HT1080 (cell line): ENCODE measurements around the gene MECP2. TPM values are rescaled to one million over a fixed set of nuclear protein-coding genes. Genes with fewer than 3 reads are reported as not detected.

ENCODE experiments used
- small RNA-seq: library from RNA; depleted of rRNA; stranded (forward); fragments of <200 nt; gene quantifications from one replicate; pipeline ENCODE3, GENCODE V24; 2014
- total RNA-seq: library from RNA; depleted of rRNA; stranded (reverse); fragments of >200 nt; shearing (Covaris generic); gene quantifications from 2 replicates; pipeline ENCODE4 v1.2.3, GENCODE V29; 2014; rRNA removed

MECP2 gene
- total RNA-seq, 1 experiment from 2014 or later, result 32.0 TPM

Small RNA genes within 50 kb of the gene (small RNA-seq; reads per million reads assigned to genes)
- not detected for gene MIR3202-1

Other genes starting within 250 kb of the MECP2 start
- 2.0 and 3.0 TPM in 2 replicates for gene L1CAM, start 211.5 kb downstream of the MECP2 start, total RNA-seq
- not detected in 2 replicates for gene AVPR2, start 193.0 kb downstream of the MECP2 start, total RNA-seq
- 2.7 and 3.3 TPM in 2 replicates for gene ARHGAP4, start 171.5 kb downstream of the MECP2 start, total RNA-seq
- gene NAA10, start 162.7 kb downstream of the MECP2 start, total RNA-seq, result 182 and 213 TPM in 2 replicates
- 1.0 TPM in 1 of 2 replicates, not detected in the other for gene RENBP, start 153.1 kb downstream of the MECP2 start, total RNA-seq
- 38.9 and 60.0 TPM in 2 replicates for gene HCFC1, start 125.9 kb downstream of the MECP2 start, total RNA-seq
- 4.8 and 11.6 TPM in 2 replicates for gene TMEM187, start 125.0 kb downstream of the MECP2 start, total RNA-seq
- 200 and 232 TPM in 2 replicates for gene IRAK1, start 77.8 kb downstream of the MECP2 start, total RNA-seq
- gene OPN1LW, start 46.5 kb upstream of the MECP2 start, total RNA-seq, result not detected in 2 replicates
- gene OPN1MW, start 84.9 kb upstream of the MECP2 start, total RNA-seq, result not detected in 2 replicates
- gene OPN1MW2, start 122.0 kb upstream of the MECP2 start, total RNA-seq, result not detected in 2 replicates
- gene OPN1MW3, start 159.9 kb upstream of the MECP2 start, total RNA-seq, result not detected in 2 replicates
- gene TEX28, start 197.4 kb upstream of the MECP2 start, total RNA-seq, result not detected in 2 replicates
- gene TKTL1, start 198.1 kb upstream of the MECP2 start, total RNA-seq, result not detected in 2 replicates